Lower lobe of right lung (tissue), 2 donors: ENCODE results near the gene RNLS. TPM values are rescaled to one million over a fixed set of nuclear protein-coding genes. Genes with fewer than 3 reads are reported as not detected.

Experiments
- ATAC-seq, 2 donors: fragments of 200-7000 bp; cut with Tn5 transposase; one replicate each; pipeline ENCODE4 v1.9.1; 2020 to 2022; ENCODE audit warnings: mild to moderate bottlenecking in 2 of 2, moderate library complexity in 2 of 2
- DNase-seq: peaks from one replicate; pipeline ENCODE4 v3.0.0-alpha.2; 2020
- H3K27ac ChIP-seq: fragments of 200-600 bp; one replicate; pipeline ENCODE4 v1.8.0; 2022
- H3K27me3 ChIP-seq: fragments of 200-600 bp; one replicate; pipeline ENCODE4 v1.8.0; 2022; ENCODE audit warnings: low read depth
- H3K36me3 ChIP-seq: fragments of 200-600 bp; one replicate; pipeline ENCODE4 v1.8.0; 2022; ENCODE audit warnings: mild to moderate bottlenecking
- H3K4me1 ChIP-seq: fragments of 200-600 bp; one replicate; pipeline ENCODE4 v1.8.0; 2022
- H3K4me3 ChIP-seq: fragments of 200-600 bp; one replicate; pipeline ENCODE4 v1.8.0; 2022; ENCODE audit warnings: mild to moderate bottlenecking
- H3K9me3 ChIP-seq: fragments of 200-600 bp; one replicate; pipeline ENCODE4 v1.8.0; 2022
- intact Hi-C: fragments of 100-400 bp; cut with DNase I; formaldehyde crosslinking; loops from one replicate; pipeline ENCODE4 v1.11.0; 2022
- total RNA-seq: library from RNA; stranded (reverse); fragmentation: NEBNext Ultra II Directional; extraction: Animal tissue kit (Norgen Biotek cat#: 25700); gene quantifications from one replicate; pipeline ENCODE4 v1.2.1, GENCODE V29; 2021
- TF ChIP-seq, protein P1 (sequence below): fragments of 200-600 bp; IDR thresholded peaks from one replicate; pipeline ENCODE4 v1.8.0; 2022; ENCODE audit warnings: antibody characterized with exemption, mild to moderate bottlenecking
- donor health status: DM: no; HTN: yes; CAD: no; lungs with severe emphysema.

RNLS gene
- total RNA-seq, 1 donor from 2014 or later: 9.6 TPM

DNA sequence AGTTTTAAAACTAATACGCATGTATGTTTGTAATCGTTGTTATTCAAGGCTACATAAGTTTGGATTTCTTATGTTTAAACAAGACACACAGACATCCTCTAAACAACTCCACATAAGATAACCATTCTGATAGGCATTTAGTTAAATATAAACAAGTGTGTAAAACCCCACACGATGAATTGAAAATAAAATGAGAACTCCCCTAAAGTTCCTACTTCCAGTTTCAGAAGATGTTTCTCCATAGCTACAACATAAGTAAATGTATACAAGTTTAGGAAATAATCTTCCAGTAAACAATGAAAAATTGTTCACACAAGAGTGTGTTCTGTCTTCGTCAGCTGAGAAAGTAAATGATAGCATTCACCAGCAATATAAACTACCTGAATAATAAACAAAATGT is 246.8 kb downstream of the RNLS start:
- Histone ChIP-seq H3K36me3 (no peaks in the 10 kb centered on the region), H3K9me3 (no peaks in the 10 kb centered on the region), H3K4me1 (no peaks in the 10 kb centered on the region), H3K27ac (no peak overlapping the region), H3K27me3 (no peaks in the 10 kb centered on the region), H3K4me3 (no peak overlapping the region)
- intact Hi-C loops: no loop called here
- ATAC-seq (no peak), DNase-seq (no peak)
- TF ChIP-seq, protein P1, sequence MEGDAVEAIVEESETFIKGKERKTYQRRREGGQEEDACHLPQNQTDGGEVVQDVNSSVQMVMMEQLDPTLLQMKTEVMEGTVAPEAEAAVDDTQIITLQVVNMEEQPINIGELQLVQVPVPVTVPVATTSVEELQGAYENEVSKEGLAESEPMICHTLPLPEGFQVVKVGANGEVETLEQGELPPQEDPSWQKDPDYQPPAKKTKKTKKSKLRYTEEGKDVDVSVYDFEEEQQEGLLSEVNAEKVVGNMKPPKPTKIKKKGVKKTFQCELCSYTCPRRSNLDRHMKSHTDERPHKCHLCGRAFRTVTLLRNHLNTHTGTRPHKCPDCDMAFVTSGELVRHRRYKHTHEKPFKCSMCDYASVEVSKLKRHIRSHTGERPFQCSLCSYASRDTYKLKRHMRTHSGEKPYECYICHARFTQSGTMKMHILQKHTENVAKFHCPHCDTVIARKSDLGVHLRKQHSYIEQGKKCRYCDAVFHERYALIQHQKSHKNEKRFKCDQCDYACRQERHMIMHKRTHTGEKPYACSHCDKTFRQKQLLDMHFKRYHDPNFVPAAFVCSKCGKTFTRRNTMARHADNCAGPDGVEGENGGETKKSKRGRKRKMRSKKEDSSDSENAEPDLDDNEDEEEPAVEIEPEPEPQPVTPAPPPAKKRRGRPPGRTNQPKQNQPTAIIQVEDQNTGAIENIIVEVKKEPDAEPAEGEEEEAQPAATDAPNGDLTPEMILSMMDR: no peak

DNA sequence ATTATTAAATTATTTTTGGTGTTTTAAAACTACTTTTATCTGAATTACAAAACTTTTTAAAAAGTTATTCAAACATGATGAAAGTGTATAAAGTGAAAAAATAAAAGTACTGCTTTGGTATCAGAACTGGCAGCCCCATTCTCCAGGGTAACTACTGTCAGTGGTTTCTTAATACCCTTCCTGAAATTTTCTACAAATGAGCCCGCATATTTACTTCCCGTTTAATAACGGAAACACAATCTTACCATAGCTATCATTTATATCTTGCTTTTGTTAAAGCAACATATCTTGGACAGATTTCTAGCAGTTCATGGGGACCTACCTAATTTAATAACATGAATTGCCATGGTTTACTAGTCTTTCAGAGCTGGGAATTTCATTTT is 249.9 kb downstream of the RNLS start:
- no peaks in the 10 kb centered on the region for H3K4me1 ChIP-seq
- H3K9me3 ChIP-seq: no peaks in the 10 kb centered on the region
- DNase-seq (no peak), ATAC-seq (no peak)
- H3K27me3 ChIP-seq: no peaks in the 10 kb centered on the region
- H3K27ac ChIP-seq: no peak overlapping the region
- no peak overlapping the region for H3K4me3 ChIP-seq
- intact Hi-C loops: no loop called here
- H3K36me3 ChIP-seq: no peaks in the 10 kb centered on the region
- TF ChIP-seq, protein P1: no peak

DNA sequence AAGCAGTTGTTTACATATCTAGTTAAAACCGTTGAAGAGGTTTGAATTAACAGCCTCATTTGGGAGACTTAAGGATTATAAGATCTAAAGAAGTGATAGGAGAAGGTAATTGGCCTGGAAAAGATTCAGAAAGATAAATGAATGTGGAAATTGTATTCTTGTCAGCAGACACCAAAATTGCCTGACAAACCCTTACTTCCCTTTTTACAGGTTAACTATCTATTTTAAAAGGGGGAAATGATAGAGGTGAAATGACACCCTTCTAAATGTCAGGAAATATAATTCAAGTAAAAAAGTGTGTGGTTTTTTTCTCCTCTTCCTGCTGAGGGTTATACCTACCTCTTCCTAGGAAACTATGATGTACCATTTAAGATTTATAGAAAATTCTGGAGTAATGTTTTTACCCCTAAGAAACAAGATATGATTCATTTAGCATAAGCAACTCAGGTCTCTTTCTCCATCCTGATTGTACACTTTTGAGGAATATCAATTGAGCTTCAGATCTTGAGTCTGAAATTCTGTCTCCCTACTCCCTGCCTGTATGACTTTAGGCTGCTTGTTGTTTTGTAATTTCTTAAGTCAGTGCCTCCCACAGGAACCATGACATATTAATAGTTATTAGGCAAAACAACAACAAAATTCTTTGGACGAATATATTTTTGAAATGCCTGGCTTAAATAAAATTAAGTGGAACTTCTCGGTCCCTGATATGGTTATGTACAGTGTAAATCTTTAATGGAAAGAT is 250.4 kb downstream of the RNLS start:
- TF ChIP-seq, protein P1: no peak
- no peak overlapping the region for H3K4me3 ChIP-seq
- no peak for ATAC-seq
- H3K27ac ChIP-seq: no peak overlapping the region
- intact Hi-C loops: no loop called here
- no peaks in the 10 kb centered on the region for H3K4me1 ChIP-seq
- H3K9me3 ChIP-seq: no peaks in the 10 kb centered on the region
- no peak for DNase-seq
- H3K27me3 ChIP-seq: no peaks in the 10 kb centered on the region
- no peaks in the 10 kb centered on the region for H3K36me3 ChIP-seq

DNA sequence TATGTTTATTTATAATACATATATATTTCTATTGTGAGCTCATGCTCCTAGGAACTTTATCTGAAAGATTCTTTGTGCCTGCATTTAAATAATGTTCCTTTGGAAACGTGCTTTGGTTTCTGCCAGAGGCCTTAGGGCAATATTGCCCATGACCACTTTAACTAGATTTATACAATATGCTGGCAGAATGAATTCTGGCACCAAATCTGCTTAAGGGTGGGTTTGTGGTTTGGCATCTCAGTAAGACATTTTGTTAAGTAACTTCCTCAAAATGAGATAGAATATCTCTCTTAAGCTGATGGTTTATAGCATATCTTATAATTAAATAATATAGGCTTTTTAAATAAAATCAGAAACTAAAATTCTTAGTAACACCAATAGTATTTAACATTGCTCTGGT is 252.9 kb downstream of the RNLS start:
- Histone ChIP-seq H3K4me3 (no peak overlapping the region), H3K4me1 (no peaks in the 10 kb centered on the region), H3K36me3 (no peaks in the 10 kb centered on the region), H3K9me3 (no peaks in the 10 kb centered on the region), H3K27me3 (no peaks in the 10 kb centered on the region), H3K27ac (no peak overlapping the region)
- TF ChIP-seq, protein P1: no peak
- ATAC-seq (no peak), DNase-seq (no peak)
- intact Hi-C loops: no loop called here

DNA sequence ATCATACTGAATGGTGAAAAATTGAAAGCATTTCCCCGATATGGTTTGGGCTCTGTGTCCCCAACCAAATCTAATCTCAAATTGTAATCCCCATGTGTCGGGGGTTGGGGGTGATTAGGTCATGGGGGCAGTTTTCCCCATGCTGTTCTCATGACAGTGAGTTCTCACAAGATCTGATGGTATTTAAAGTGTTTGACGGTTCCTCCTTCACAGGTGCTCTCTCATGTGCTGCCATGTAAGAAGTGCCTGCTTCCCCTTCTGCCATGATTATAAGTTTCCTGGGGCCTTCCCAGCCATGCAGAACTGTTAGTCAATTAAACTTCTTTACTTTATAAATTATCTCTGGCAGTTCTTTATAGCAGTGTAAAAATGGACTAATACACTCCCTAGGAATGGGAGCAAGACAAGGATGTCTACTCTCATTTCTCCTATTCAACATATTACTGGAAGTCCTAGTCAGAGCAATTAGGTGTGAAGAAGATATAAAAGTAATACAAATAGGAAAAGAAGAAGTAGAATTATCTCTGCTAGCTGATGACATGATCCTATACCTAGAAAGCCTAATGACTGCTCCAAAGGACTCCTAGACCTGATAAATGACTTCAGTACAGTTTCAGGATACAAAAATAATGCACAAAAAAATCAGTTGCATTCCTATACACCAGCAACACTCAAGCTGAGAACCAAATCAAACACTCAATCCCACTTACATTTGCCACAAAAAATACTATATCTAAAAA is 260.6 kb downstream of the RNLS start:
- DNase-seq: no peak

More for the DNA sequence above, 260.6 kb downstream of the RNLS start:
- TF ChIP-seq, protein P1: no peak
- no peak for ATAC-seq
- H3K9me3 ChIP-seq: peaks cover 28% of the 10 kb centered on the region
- intact Hi-C loops: no loop called here
- no peaks in the 10 kb centered on the region for H3K36me3 ChIP-seq
- no peaks in the 10 kb centered on the region for H3K4me1 ChIP-seq
- no peak overlapping the region for H3K27ac ChIP-seq
- H3K4me3 ChIP-seq: no peak overlapping the region
- no peaks in the 10 kb centered on the region for H3K27me3 ChIP-seq
